OCI-LY1 (cell line): Measurements from ENCODE around the gene MCC.

Experiments used
- H2AFZ ChIP-seq: fragments of 200-600 bp; sonication (generic), shearing (Covaris generic); 2 replicates; pipeline ENCODE4 v1.6.0; 2014; ENCODE audit warnings: antibody characterized with exemption, mild to moderate bottlenecking, low read length
- H3F3A ChIP-seq: fragments of 200-600 bp; sonication (generic), shearing (Covaris generic); 2 replicates; pipeline ENCODE4 v1.6.0; 2014; ENCODE audit warnings: mild to moderate bottlenecking, antibody characterized with exemption, low read length, moderate library complexity; ENCODE audit not compliant: insufficient read depth
- H3K27ac ChIP-seq: fragments of 200-600 bp; sonication (generic); 2 replicates; pipeline ENCODE4 v1.5.1; 2014; ENCODE audit warnings: low read length, mixed run types, mild to moderate bottlenecking, low read depth; ENCODE audit not compliant: poor library complexity, severe bottlenecking
- H3K27me3 ChIP-seq: fragments of 200-600 bp; sonication (generic); 2 replicates; pipeline ENCODE4 v1.6.0; 2014; ENCODE audit warnings: antibody characterized with exemption, mild to moderate bottlenecking, low read length, moderate library complexity; ENCODE audit not compliant: insufficient read depth
- H3K36me3 ChIP-seq: fragments of 200-600 bp; sonication (generic); 2 replicates; pipeline ENCODE4 v1.6.1; 2014; ENCODE audit warnings: mild to moderate bottlenecking, antibody characterized with exemption, low read length, moderate library complexity, mixed read lengths; ENCODE audit not compliant: insufficient read depth
- H3K4me1 ChIP-seq: fragments of 200-600 bp; sonication (generic); 2 replicates; pipeline ENCODE4 v1.5.1; 2014; ENCODE audit warnings: mild to moderate bottlenecking, low read length, moderate library complexity; ENCODE audit not compliant: insufficient read depth, severe bottlenecking
- H3K4me2 ChIP-seq: fragments of 200-600 bp; sonication (generic), shearing (Covaris generic); 2 replicates; pipeline ENCODE4 v1.6.1; 2014; ENCODE audit warnings: low read length
- H3K4me3 ChIP-seq: fragments of 200-600 bp; sonication (generic); 2 replicates; pipeline ENCODE4 v1.5.1; 2014; ENCODE audit warnings: low read length, low read depth, mild to moderate bottlenecking, mixed read lengths; ENCODE audit not compliant: poor library complexity, severe bottlenecking
- H3K79me2 ChIP-seq: fragments of 200-600 bp; shearing (Covaris generic); 2 replicates; pipeline ENCODE4 v1.6.1; 2016; ENCODE audit warnings: mixed run types, low read length, mixed read lengths; ENCODE audit not compliant: insufficient read depth
- H3K9ac ChIP-seq: fragments of 200-600 bp; sonication (generic), shearing (Covaris generic); 2 replicates; pipeline ENCODE4 v1.6.1; 2014; ENCODE audit warnings: mild to moderate bottlenecking, low read length, mixed read lengths
- H3K9me2 ChIP-seq: fragments of 200-600 bp; sonication (generic), shearing (Covaris generic); 2 replicates; pipeline ENCODE4 v1.6.1; 2014; ENCODE audit warnings: low read depth, mild to moderate bottlenecking, low read length, mixed read lengths
- H3K9me3 ChIP-seq: fragments of 200-600 bp; shearing (Covaris generic); 2 replicates; pipeline ENCODE4 v1.6.1; 2014; ENCODE audit warnings: low read length, mixed read lengths
- H4K20me1 ChIP-seq: fragments of 200-600 bp; sonication (generic), shearing (Covaris generic); 2 replicates; pipeline ENCODE4 v1.6.0; 2016; ENCODE audit warnings: mild to moderate bottlenecking, low read length; ENCODE audit not compliant: insufficient read depth
- EZH2 ChIP-seq: fragments of 200-600 bp; sonication (generic), shearing (Covaris generic); IDR thresholded peaks from 2 replicates; pipeline ENCODE4 v1.8.0; 2017; ENCODE audit warnings: borderline replicate concordance, mixed run types, mild to moderate bottlenecking, antibody characterized with exemption, low read length, moderate library complexity, mixed read lengths
- TF ChIP-seq, protein P1 (sequence below): fragments of 200-600 bp; sonication (generic), shearing (Covaris generic); IDR thresholded peaks from 2 replicates; pipeline ENCODE4 v1.5.1; 2017; ENCODE audit warnings: mild to moderate bottlenecking, antibody characterized with exemption, low read length, moderate library complexity, mixed read lengths

The MCC gene

DNA sequence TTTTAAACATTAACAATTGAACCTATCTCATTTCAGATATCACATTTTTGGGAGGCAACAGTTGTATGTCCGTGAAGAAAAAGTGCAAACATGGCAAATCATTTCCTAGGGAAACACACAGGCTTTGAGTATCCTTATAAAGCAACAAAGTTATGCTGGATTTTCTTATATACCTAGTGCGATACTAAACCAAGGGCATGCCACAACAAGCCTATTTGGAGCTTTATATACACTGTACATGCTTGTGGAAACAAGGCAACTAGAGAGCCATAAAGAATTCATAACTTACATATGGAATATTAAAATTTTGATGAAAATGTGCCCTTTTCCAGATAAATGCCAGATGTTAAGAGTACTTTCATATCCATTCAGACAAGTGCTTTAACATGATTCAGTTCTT, 320.3 kb downstream of the MCC start:
- Histone ChIP-seq H3F3A (no peaks in the 10 kb centered on the region), H4K20me1 (no peaks in the 10 kb centered on the region), H3K4me3 (no peak overlapping the region), H2AFZ (no peak overlapping the region), H3K9me3 (no peaks in the 10 kb centered on the region), H3K27me3 (no peaks in the 10 kb centered on the region), H3K79me2 (no peaks in the 10 kb centered on the region), H3K4me2 (no peak overlapping the region), H3K27ac (no peak overlapping the region), H3K4me1 (no peaks in the 10 kb centered on the region), H3K9me2 (no peaks in the 10 kb centered on the region), H3K36me3 (no peaks in the 10 kb centered on the region), H3K9ac (no peak overlapping the region)
- no peak for TF ChIP-seq EZH2
- TF ChIP-seq, protein P1, sequence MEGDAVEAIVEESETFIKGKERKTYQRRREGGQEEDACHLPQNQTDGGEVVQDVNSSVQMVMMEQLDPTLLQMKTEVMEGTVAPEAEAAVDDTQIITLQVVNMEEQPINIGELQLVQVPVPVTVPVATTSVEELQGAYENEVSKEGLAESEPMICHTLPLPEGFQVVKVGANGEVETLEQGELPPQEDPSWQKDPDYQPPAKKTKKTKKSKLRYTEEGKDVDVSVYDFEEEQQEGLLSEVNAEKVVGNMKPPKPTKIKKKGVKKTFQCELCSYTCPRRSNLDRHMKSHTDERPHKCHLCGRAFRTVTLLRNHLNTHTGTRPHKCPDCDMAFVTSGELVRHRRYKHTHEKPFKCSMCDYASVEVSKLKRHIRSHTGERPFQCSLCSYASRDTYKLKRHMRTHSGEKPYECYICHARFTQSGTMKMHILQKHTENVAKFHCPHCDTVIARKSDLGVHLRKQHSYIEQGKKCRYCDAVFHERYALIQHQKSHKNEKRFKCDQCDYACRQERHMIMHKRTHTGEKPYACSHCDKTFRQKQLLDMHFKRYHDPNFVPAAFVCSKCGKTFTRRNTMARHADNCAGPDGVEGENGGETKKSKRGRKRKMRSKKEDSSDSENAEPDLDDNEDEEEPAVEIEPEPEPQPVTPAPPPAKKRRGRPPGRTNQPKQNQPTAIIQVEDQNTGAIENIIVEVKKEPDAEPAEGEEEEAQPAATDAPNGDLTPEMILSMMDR = no peak

DNA sequence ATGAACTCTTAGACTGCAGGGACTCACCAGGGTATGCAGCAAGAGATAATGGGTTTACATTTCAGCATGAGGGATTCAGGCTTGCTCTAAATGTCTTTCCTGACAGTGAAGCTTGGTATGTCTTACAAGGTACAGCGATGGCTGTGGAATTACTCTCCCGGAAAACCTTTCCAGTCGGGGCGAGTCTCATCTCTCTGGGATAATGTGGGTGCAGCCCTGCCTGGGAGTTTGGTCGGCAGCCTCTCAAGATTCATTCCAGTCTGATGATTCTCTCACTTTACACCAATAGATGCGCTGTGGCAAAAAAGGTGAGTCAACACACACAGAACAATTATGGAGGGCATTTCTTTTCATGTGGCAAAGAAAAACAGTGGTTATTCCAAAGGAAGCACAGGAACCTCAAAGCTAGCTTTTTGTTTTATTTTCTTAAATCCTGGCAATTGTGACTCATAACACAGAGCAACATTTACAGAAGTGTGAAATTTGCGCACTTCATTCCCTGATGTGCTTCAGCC, 321.3 kb downstream of the MCC start:
- H3K79me2 ChIP-seq = no peaks in the 10 kb centered on the region
- H3K36me3 ChIP-seq = no peaks in the 10 kb centered on the region
- H4K20me1 ChIP-seq = no peaks in the 10 kb centered on the region
- no peaks in the 10 kb centered on the region for H3K9me3 ChIP-seq
- no peak overlapping the region for H3K4me3 ChIP-seq
- H3K27ac ChIP-seq = no peak overlapping the region
- H3K4me1 ChIP-seq = no peaks in the 10 kb centered on the region
- H3F3A ChIP-seq = no peaks in the 10 kb centered on the region
- H3K9me2 ChIP-seq = no peaks in the 10 kb centered on the region
- H3K9ac ChIP-seq = no peak overlapping the region
- no peaks in the 10 kb centered on the region for H3K27me3 ChIP-seq
- H3K4me2 ChIP-seq = no peak overlapping the region
- no peak overlapping the region for H2AFZ ChIP-seq
- TF ChIP-seq, protein P1 = no peak
- no peak for TF ChIP-seq EZH2

DNA sequence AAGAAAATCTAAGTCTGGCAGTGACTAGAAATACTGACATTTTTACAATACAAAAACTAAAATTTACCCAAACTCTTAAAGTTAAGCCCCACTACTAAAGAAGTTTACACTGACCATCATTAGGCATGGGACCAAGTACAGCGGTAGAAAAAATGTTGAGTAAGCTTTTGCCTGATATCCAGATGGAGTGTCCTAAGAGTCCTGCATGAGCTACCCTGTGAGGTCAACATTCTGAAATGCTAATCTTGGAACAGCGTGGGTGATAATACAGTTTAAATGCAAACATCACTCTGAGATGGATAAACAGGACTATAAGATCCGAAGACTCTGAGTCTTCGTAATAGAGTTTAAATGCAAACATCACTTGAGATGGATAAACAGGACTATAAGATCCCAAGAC, 322.0 kb downstream of the MCC start:
- Histone ChIP-seq H4K20me1 (no peaks in the 10 kb centered on the region), H3K27ac (no peak overlapping the region), H3K27me3 (no peaks in the 10 kb centered on the region), H3K9ac (no peak overlapping the region), H3K4me3 (no peak overlapping the region), H3K9me2 (no peaks in the 10 kb centered on the region), H3K36me3 (no peaks in the 10 kb centered on the region), H3K4me2 (no peak overlapping the region), H3K9me3 (no peaks in the 10 kb centered on the region), H3F3A (no peaks in the 10 kb centered on the region), H3K79me2 (no peaks in the 10 kb centered on the region), H3K4me1 (no peaks in the 10 kb centered on the region), H2AFZ (no peak overlapping the region)
- TF ChIP-seq, protein P1 = no peak
- TF ChIP-seq EZH2 = no peak
